IPS DF 6.9 (cell line): ENCODE data around the gene KPRP.

Experiments used
- DNase-seq: peaks from one replicate; pipeline ENCODE4 v3.0.0-alpha.2; 2013; ENCODE audit warnings: low read depth, low spot score
- H3K27ac ChIP-seq: one replicate; pipeline ENCODE4 v1.5.1; 2013; ENCODE audit warnings: low read length, control low read depth
- H3K27me3 ChIP-seq: 2 replicates; pipeline ENCODE4 v1.6.1; 2013; ENCODE audit warnings: mild to moderate bottlenecking, low read length; ENCODE audit not compliant: control insufficient read depth, insufficient read depth
- H3K36me3 ChIP-seq: 2 replicates; pipeline ENCODE4 v1.6.1; 2013; ENCODE audit warnings: low read length; ENCODE audit not compliant: control insufficient read depth, insufficient read depth
- H3K4me1 ChIP-seq: 2 replicates; pipeline ENCODE4 v1.6.1; 2013; ENCODE audit warnings: low read length; ENCODE audit not compliant: control insufficient read depth, insufficient read depth
- H3K4me3 ChIP-seq: 2 replicates; pipeline ENCODE4 v1.5.1; 2013; ENCODE audit warnings: mild to moderate bottlenecking, low read length
- H3K9me3 ChIP-seq: 2 replicates; pipeline ENCODE4 v1.6.1; 2013; ENCODE audit warnings: low read length, inconsistent platforms; ENCODE audit not compliant: control insufficient read depth, insufficient read depth
- WGBS: extraction: QIAGEN DNeasy Blood & Tissue Kit; methylation state at CpG from one replicate; pipeline ENCODE4 v1.1.7; 2013; ENCODE audit warnings: mixed read lengths, missing lambda C conversion rate; ENCODE audit not compliant: insufficient read length, insufficient coverage; 5-methylcytosine and 5-hydroxymethylcytosine counted together

KPRP gene, protein sequence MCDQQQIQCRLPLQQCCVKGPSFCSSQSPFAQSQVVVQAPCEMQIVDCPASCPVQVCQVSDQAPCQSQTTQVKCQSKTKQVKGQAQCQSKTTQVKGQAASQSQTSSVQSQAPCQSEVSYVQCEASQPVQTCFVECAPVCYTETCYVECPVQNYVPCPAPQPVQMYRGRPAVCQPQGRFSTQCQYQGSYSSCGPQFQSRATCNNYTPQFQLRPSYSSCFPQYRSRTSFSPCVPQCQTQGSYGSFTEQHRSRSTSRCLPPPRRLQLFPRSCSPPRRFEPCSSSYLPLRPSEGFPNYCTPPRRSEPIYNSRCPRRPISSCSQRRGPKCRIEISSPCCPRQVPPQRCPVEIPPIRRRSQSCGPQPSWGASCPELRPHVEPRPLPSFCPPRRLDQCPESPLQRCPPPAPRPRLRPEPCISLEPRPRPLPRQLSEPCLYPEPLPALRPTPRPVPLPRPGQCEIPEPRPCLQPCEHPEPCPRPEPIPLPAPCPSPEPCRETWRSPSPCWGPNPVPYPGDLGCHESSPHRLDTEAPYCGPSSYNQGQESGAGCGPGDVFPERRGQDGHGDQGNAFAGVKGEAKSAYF

DNA sequence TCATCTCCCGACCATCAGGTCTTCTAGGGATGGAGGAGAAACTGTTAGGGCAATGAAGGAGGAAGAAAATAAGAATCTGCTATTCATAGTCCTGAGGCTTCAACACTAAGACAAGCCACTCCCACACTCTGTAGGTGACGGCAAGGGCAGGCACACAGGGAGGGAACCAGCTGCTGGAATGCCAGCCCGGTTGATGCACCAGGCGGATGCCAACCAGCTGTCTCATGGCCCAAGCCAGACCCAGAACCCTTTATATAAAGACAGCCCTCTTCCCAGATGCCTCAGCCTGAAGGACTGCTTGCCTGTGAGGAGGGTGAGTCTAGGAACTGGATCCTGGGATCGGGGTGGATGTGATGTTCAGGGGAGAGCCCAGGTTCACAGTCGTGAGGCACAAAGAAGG lies at the start of gene KPRP:
KPRP (plus strand) TSS at position 279 of the 400 bp plus-strand sequence. CDS start 1,564 bp downstream, outside the sequence.
- Histone ChIP-seq H3K4me3 (no peak within 1 kb of the TSS), H3K27ac (no peak within 1 kb of the TSS), H3K9me3 (peaks cover 28% of the 10 kb centered on the region), H3K4me1 (no peaks in the 10 kb centered on the region), H3K36me3 (no peaks in the 10 kb centered on the region), H3K27me3 (no peaks in the 10 kb centered on the region)
- no CpG with 5 or more reads among the region's 6 CpGs for WGBS
- no peak for DNase-seq

- H3K27ac ChIP-seq, result no peak overlapping the region
- H3K36me3 ChIP-seq, result no peaks in the 10 kb centered on the region
- no peaks in the 10 kb centered on the region for H3K4me1 ChIP-seq
- no peak overlapping the region for H3K4me3 ChIP-seq
- peaks cover 15% of the 10 kb centered on the region for H3K9me3 ChIP-seq
- no peak for DNase-seq
- H3K27me3 ChIP-seq, result no peaks in the 10 kb centered on the region
Measured at GRCh38 chr1:152718238-152718637, 39.6 kb upstream of the KPRP start.

DNA sequence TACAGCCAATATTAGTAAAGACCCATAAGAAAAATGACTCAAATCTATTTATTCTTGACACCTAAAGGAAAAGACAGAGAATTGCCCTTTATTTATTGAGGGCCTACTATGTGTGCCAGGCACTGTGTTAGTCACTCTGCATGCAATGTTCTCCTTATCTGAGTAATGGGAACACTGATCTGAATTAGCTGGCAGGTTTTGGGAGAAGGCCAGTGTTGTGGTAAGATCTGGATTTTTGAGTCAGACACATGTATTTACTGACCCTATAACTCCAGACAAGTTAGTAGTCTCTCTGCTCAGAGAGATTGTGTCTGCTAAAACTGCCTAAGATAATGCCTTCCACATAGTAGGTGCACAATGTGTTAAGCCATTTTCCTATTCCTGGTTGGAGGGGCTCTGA lies 32.6 kb upstream of the KPRP start:
- H3K9me3 ChIP-seq, result peaks cover 5% of the 10 kb centered on the region
- no peaks in the 10 kb centered on the region for H3K36me3 ChIP-seq
- H3K27me3 ChIP-seq, result no peaks in the 10 kb centered on the region
- H3K4me3 ChIP-seq, result no peak overlapping the region
- H3K27ac ChIP-seq, result no peak overlapping the region
- DNase-seq, result no peak
- no peaks in the 10 kb centered on the region for H3K4me1 ChIP-seq

GRCh38 chr1:152728986-152729385 lies 28.8 kb upstream of the KPRP start:
- no peak for DNase-seq
- Histone ChIP-seq H3K4me3 (no peak overlapping the region), H3K9me3 (peaks cover 4% of the 10 kb centered on the region), H3K27ac (no peak overlapping the region), H3K36me3 (no peaks in the 10 kb centered on the region), H3K27me3 (no peaks in the 10 kb centered on the region), H3K4me1 (no peaks in the 10 kb centered on the region)
- no CpG with 5 or more reads among the region's 1 CpG for WGBS

- Histone ChIP-seq H3K27me3 (no peaks in the 10 kb centered on the region), H3K4me3 (no peak overlapping the region), H3K27ac (no peak overlapping the region), H3K36me3 (no peaks in the 10 kb centered on the region), H3K9me3 (peaks cover 14% of the 10 kb centered on the region), H3K4me1 (no peaks in the 10 kb centered on the region)
- no peak for DNase-seq
- WGBS, result no CpG with 5 or more reads among the region's 1 CpG
Measured at GRCh38 chr1:152735648-152736047, 22.2 kb upstream of the KPRP start.

DNA sequence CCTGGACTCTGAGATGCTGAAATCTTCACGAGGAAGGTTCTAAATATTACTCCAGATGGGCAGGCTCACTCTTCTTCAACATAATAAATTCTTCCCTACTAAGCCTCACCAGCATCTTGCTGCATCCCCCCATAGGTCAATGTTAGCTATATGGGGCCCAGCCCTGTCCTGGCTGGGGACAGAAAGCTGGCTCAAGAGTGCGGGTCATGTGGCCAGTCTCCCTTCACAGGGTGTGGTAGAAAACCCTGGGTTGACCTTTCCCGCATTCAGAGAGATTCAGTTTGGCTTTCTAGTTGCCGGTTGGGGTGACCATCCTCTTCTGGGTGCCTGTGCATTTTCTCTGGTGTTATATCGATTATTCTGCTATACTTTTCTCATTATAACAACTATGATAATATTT lies 19.8 kb upstream of the KPRP start:
- DNase-seq, result no peak
- Histone ChIP-seq H3K27me3 (no peaks in the 10 kb centered on the region), H3K27ac (no peak overlapping the region), H3K9me3 (peaks cover 18% of the 10 kb centered on the region), H3K36me3 (no peaks in the 10 kb centered on the region), H3K4me3 (no peak overlapping the region), H3K4me1 (no peaks in the 10 kb centered on the region)
- no CpG with 5 or more reads among the region's 5 CpGs for WGBS

- DNase-seq, result no peak
- H3K27ac ChIP-seq, result no peak overlapping the region
- H3K27me3 ChIP-seq, result no peaks in the 10 kb centered on the region
- H3K4me3 ChIP-seq, result no peak overlapping the region
- no CpG with 5 or more reads among the region's 3 CpGs for WGBS
- H3K4me1 ChIP-seq, result no peaks in the 10 kb centered on the region
- H3K36me3 ChIP-seq, result no peaks in the 10 kb centered on the region
- peaks cover 22% of the 10 kb centered on the region for H3K9me3 ChIP-seq
Measured at GRCh38 chr1:152739841-152740240, 18.0 kb upstream of the KPRP start.

- H3K9me3 ChIP-seq, result peaks cover 22% of the 10 kb centered on the region
- no peak overlapping the region for H3K27ac ChIP-seq
- H3K4me1 ChIP-seq, result no peaks in the 10 kb centered on the region
- H3K27me3 ChIP-seq, result no peaks in the 10 kb centered on the region; the same call in 1 of the 2 replicates
- no peaks in the 10 kb centered on the region for H3K36me3 ChIP-seq
- no peak overlapping the region for H3K4me3 ChIP-seq
- DNase-seq, result no peak
Measured at GRCh38 chr1:152741656-152742055, 16.2 kb upstream of the KPRP start.

DNA sequence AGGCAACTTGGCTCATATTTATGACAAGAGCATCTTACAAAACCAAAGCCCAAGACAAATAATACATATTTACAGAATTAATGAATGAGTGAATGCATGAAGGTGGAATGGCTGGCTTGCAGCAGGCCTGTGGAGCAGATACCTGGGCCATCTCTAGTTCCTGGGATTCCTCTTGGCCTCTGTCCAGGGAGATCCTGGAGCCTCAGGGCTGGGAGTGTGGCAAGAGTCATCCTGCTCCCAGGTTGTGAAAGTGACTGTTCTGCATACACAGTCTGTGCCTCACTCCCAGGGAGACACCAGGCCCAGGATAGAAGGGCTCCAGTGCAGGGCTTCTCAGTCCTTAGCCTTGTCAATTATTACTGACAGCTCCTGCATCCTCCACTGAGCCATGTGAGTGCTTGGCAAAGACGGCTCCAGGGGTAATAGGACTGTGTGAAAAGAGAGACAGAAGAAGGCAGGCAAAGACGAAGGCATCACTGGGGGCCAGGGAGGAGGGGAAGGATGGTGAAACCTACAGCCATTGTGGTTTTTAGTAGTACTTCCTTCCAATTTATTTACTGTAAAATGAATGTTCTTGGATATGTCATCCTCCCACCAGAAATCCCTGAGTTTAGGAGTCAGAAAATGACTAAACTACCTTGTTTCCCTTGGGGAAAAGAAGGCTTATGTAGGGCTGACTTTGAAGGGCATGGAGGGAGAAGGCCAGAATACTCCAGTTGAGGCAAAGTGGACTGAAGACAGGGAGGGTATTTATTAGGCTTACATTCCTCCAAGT lies 14.3 kb upstream of the KPRP start:
- Histone ChIP-seq H3K36me3 (no peaks in the 10 kb centered on the region), H3K27ac (no peak overlapping the region), H3K9me3 (peaks cover 15% of the 10 kb centered on the region), H3K27me3 (no peaks in the 10 kb centered on the region; the same call in 1 of the 2 replicates), H3K4me3 (no peak overlapping the region), H3K4me1 (no peaks in the 10 kb centered on the region)
- no peak for DNase-seq
- no CpG with 5 or more reads among the region's 2 CpGs for WGBS

- H3K27ac ChIP-seq, result no peak overlapping the region
- no peak for DNase-seq
- H3K4me1 ChIP-seq, result no peaks in the 10 kb centered on the region
- WGBS, result no CpG with 5 or more reads among the region's 4 CpGs
- no peak overlapping the region for H3K4me3 ChIP-seq
- H3K36me3 ChIP-seq, result no peaks in the 10 kb centered on the region
- H3K9me3 ChIP-seq, result peaks cover 13% of the 10 kb centered on the region
- no peaks in the 10 kb centered on the region; the same call in 1 of the 2 replicates for H3K27me3 ChIP-seq
Measured at GRCh38 chr1:152745289-152745704, 12.5 kb upstream of the KPRP start.
